Thymus (tissue), 11 donors: Measurements from ENCODE around the gene IQCF5. TPM values are rescaled to one million over a fixed set of nuclear protein-coding genes. Genes with fewer than 3 reads are reported as not detected.

Experiments used
- DNase-seq, 9 donors: peaks; one replicate each; pipeline ENCODE4 v3.0.0-alpha.2; 2013; ENCODE audit warnings: low spot score in 9 of 9, low read depth in 6 of 9, missing footprints in 1 of 9
- H3K27ac ChIP-seq, 2 donors: one replicate each; pipeline ENCODE4 v1.5.1; 2013; ENCODE audit warnings: control low read depth in 1 of 2, low read depth in 1 of 2, low read length in 1 of 2, mild to moderate bottlenecking in 1 of 2, moderate library complexity in 1 of 2
- H3K27me3 ChIP-seq, 2 donors: one replicate each; pipeline ENCODE4 v1.5.1; 2013; ENCODE audit warnings: low read length in 1 of 2; ENCODE audit not compliant: control insufficient read depth in 2 of 2, insufficient read depth in 1 of 2
- H3K36me3 ChIP-seq, 2 donors: one replicate each; pipeline ENCODE4 v1.5.1; 2013; ENCODE audit warnings: low read length in 1 of 2, mild to moderate bottlenecking in 1 of 2, moderate library complexity in 1 of 2; ENCODE audit not compliant: control insufficient read depth in 2 of 2, insufficient read depth in 2 of 2
- H3K4me1 ChIP-seq, 2 donors: one replicate each; pipeline ENCODE4 v1.5.1; 2013; ENCODE audit warnings: low read length in 2 of 2; ENCODE audit not compliant: control insufficient read depth in 2 of 2, insufficient read depth in 2 of 2
- H3K4me3 ChIP-seq, 2 donors: one replicate each; pipeline ENCODE4 v1.5.1; 2013; ENCODE audit warnings: low read length in 2 of 2, control low read depth in 1 of 2, mild to moderate bottlenecking in 1 of 2
- H3K9me3 ChIP-seq, 2 donors: one replicate each; pipeline ENCODE4 v1.5.1; 2013; ENCODE audit warnings: low read length in 1 of 2, mild to moderate bottlenecking in 1 of 2; ENCODE audit not compliant: control insufficient read depth in 2 of 2, insufficient read depth in 1 of 2
- WGBS: extraction: QIAGEN DNeasy Blood & Tissue Kit; methylation state at CpG from one replicate; pipeline ENCODE4 v1.1.7; 2013; 5-methylcytosine and 5-hydroxymethylcytosine counted together
- polyA plus RNA-seq: library from polyadenylated mRNA; stranded (reverse); fragments of 200-250 nt; gene quantifications from one replicate; pipeline ENCODE4 v1.2.3, GENCODE V29; 2013
- total RNA-seq: library from RNA; stranded (reverse); fragments of 120-200 nt; gene quantifications from one replicate; pipeline ENCODE4 v1.2.4, GENCODE V29; 2013
- donor health status: healthy.

IQCF5 gene
- total and polyA plus RNA-seq, 2 donors = not detected

- Histone ChIP-seq H3K9me3 (no peaks in the 10 kb centered on the region), H3K4me3 (no peak overlapping the region), H3K4me1 (no peaks in the 10 kb centered on the region), H3K27me3 (peaks cover 0 to 2% of the 10 kb centered on the region in 2 donors), H3K27ac (no peak overlapping the region), H3K36me3 (no peaks in the 10 kb centered on the region)
- WGBS = 94% methylated on average over 5 of the region's 5 CpGs
- no peak for DNase-seq
Measured at GRCh38 chr3:51836606-51837005, 38.8 kb downstream of the IQCF5 start.

- H3K9me3 ChIP-seq = peaks cover 0 to 3% of the 10 kb centered on the region in 2 donors
- H3K27ac ChIP-seq = no peak overlapping the region
- H3K36me3 ChIP-seq = no peaks in the 10 kb centered on the region
- 60% methylated on average over 4 of the region's 4 CpGs for WGBS
- H3K4me1 ChIP-seq = no peaks in the 10 kb centered on the region
- DNase-seq = no peak
- H3K27me3 ChIP-seq = peaks cover 0 to 2% of the 10 kb centered on the region in 2 donors
- H3K4me3 ChIP-seq = no peak overlapping the region
Measured at GRCh38 chr3:51830836-51831385, 44.5 kb downstream of the IQCF5 start.

DNA sequence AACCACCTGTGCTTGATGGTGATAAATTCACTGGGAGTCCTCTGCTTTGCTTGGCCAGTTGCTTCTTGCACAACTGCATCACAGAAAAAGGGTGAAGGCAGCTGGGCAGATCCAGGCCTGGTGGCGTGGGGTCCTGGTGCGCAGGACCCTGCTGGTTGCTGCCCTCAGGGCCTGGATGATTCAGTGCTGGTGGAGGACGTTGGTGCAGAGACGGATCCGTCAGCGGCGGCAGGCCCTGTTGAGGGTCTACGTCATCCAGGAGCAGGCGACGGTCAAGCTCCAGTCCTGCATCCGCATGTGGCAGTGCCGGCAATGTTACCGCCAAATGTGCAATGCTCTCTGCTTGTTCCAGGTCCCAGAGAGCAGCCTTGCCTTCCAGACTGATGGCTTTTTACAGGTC, 45.1 kb downstream of the IQCF5 start:
- Histone ChIP-seq H3K27ac (no peak overlapping the region), H3K27me3 (peaks cover 0 to 2% of the 10 kb centered on the region in 2 donors), H3K9me3 (peaks cover 0 to 3% of the 10 kb centered on the region in 2 donors), H3K4me1 (no peaks in the 10 kb centered on the region), H3K36me3 (no peaks in the 10 kb centered on the region), H3K4me3 (no peak overlapping the region)
- WGBS = 93% methylated on average over 13 of the region's 13 CpGs
- DNase-seq = no peak

GRCh38 chr3:51828297-51828696, 47.1 kb downstream of the IQCF5 start:
- 91% methylated on average over 1 of the region's 1 CpG for WGBS
- Histone ChIP-seq H3K4me3 (no peak overlapping the region), H3K27me3 (no peaks in the 10 kb centered on the region), H3K27ac (no peak overlapping the region), H3K9me3 (peaks cover 0 to 3% of the 10 kb centered on the region in 2 donors), H3K36me3 (no peaks in the 10 kb centered on the region), H3K4me1 (no peaks in the 10 kb centered on the region)
- DNase-seq = no peak

Other genes starting within 250 kb of the IQCF5 start
- 38.4 TPM for gene TEX264, start 204.3 kb downstream of the IQCF5 start, total RNA-seq
- 61.1 TPM for gene TEX264, start 204.3 kb downstream of the IQCF5 start, polyA plus RNA-seq
- 0.05 TPM for gene GRM2, start 168.5 kb downstream of the IQCF5 start, total RNA-seq
- gene GRM2, start 168.5 kb downstream of the IQCF5 start, polyA plus RNA-seq = 0.91 TPM
- not detected for gene IQCF6, start 96.4 kb downstream of the IQCF5 start, total RNA-seq
- not detected for gene IQCF6, start 96.4 kb downstream of the IQCF5 start, polyA plus RNA-seq
- gene IQCF2, start 14.0 kb downstream of the IQCF5 start, total RNA-seq = not detected
- gene IQCF2, start 14.0 kb downstream of the IQCF5 start, polyA plus RNA-seq = not detected
- not detected for gene IQCF1, start 27.8 kb upstream of the IQCF5 start, total RNA-seq
- gene IQCF1, start 27.8 kb upstream of the IQCF5 start, polyA plus RNA-seq = not detected
- 18.6 TPM for gene RRP9, start 66.3 kb upstream of the IQCF5 start, total RNA-seq
- 16.9 TPM for gene RRP9, start 66.3 kb upstream of the IQCF5 start, polyA plus RNA-seq
- gene PARP3, start 66.8 kb upstream of the IQCF5 start, total RNA-seq = 8.0 TPM
- 11.2 TPM for gene PARP3, start 66.8 kb upstream of the IQCF5 start, polyA plus RNA-seq
- gene GPR62, start 79.8 kb upstream of the IQCF5 start, total RNA-seq = 0.05 TPM
- 0.02 TPM for gene GPR62, start 79.8 kb upstream of the IQCF5 start, polyA plus RNA-seq
- gene PCBP4, start 91.9 kb upstream of the IQCF5 start, total RNA-seq = 6.1 TPM
- 21.0 TPM for gene PCBP4, start 91.9 kb upstream of the IQCF5 start, polyA plus RNA-seq
- gene ABHD14B, start 98.4 kb upstream of the IQCF5 start, total RNA-seq = 22.9 TPM
- gene ABHD14B, start 98.4 kb upstream of the IQCF5 start, polyA plus RNA-seq = 48.2 TPM
- gene ABHD14A, start 99.5 kb upstream of the IQCF5 start, total RNA-seq = 12.7 TPM
- 17.6 TPM for gene ABHD14A, start 99.5 kb upstream of the IQCF5 start, polyA plus RNA-seq
- 11.2 TPM for gene ACY1, start 107.9 kb upstream of the IQCF5 start, total RNA-seq
- gene ACY1, start 107.9 kb upstream of the IQCF5 start, polyA plus RNA-seq = 17.6 TPM
- gene RPL29, start 120.3 kb upstream of the IQCF5 start, total RNA-seq = 1,457 TPM
- gene RPL29, start 120.3 kb upstream of the IQCF5 start, polyA plus RNA-seq = 1,964 TPM
- gene DUSP7, start 181.0 kb upstream of the IQCF5 start, total RNA-seq = 7.7 TPM
- gene DUSP7, start 181.0 kb upstream of the IQCF5 start, polyA plus RNA-seq = 6.3 TPM